ENCODE measurements around the gene CTNNA2. TPM values are rescaled to one million over a fixed set of nuclear protein-coding genes. Genes with fewer than 3 reads are reported as not detected.
A peak's percentile ranks its signal among the peaks of the same experiment; 100 is the strongest.

CTNNA2 gene
- 0.19 TPM for polyA plus RNA-seq (2012; ENCODE audit: missing spikeins)

DNA sequence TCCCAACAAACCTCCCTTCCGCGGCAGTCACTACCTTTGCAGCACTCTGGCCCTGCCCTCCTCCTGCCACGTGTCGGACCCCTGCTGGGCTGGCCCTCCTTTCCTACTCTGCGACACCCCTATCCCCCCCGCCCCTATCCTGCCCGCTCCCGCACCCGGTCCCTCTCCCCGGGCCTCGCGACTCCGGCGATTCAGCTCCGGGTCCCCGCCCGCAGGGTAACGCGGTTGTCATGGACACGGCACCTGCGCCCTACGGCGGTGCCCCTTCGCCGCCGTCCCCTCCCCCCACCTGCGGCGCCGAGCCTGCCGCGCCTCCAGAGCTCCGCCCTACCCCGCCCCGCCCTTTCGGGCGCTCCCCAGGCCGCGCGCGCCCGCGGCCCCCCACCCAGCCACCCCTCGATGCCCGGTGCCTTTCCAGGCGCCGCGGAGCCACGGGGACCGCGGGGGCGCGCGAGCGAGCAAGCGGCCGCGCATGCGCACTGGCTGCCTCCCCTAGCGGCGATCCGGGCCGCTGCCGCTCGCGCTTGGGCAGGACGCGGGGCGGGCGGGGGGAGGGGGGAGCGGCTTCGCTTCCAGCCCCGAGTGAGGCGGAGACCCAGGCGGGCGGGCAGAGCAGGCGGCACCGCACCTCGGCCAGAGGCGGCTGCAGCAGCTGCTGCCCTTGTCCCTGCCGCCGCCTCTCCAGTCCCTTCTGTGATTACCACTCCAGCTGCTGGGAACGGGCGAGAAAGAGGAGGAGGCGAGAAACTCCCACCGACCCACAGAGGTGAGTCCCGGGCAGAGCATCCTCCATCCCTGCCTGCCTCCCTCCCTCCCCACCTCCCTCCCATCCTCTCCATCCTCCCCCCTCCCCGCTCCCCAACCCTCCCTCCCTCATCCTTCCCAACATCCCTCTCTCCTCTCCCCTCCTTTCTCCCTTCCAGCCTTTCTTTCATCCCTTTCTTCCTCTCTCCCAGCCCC, at the start of gene CTNNA2:
CTNNA2 (plus strand) TSS at position 610 of the 960 bp plus-strand sequence.
- FAIRE-seq (no peak), DNase-seq (ENCODE audit: insufficient read length) (peak; percentile 27)
- TF ChIP-seq POLR2AphosphoS5 (IDR thresholded peaks at IDR 0.05; ENCODE audit: low read depth, low read length), result no peak
- no peak for TF ChIP-seq TAF1 (IDR thresholded peaks at IDR 0.05; ENCODE audit: borderline replicate concordance, low read depth, low read length)
- no peak for TF ChIP-seq POLR2A (IDR thresholded peaks at IDR 0.05; ENCODE audit: low read depth, low read length)

DNA sequence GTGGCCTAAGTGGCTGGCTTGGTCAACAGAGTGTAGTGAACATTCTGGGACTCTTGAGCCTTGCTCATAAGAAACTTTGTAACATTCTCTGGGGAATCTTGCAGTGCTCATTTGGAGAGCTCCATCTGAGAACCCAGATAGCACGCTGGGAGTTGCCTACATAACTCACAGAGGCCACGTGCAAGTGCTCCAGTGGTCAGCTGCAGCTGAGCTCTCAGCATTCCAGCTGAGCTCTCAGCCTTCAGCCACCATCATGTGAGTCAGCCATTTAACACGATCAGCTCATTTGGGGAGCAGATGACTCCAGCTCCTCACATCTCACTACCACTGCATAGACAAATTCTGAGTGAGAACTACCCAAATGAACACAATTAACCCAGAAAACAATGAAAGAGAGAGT, 25.5 kb upstream of the CTNNA2 start:
- no peak for TF ChIP-seq TAF1 (IDR thresholded peaks at IDR 0.05; ENCODE audit: borderline replicate concordance, low read depth, low read length)
- FAIRE-seq (no peak), DNase-seq (ENCODE audit: insufficient read length) (no peak)

DNA sequence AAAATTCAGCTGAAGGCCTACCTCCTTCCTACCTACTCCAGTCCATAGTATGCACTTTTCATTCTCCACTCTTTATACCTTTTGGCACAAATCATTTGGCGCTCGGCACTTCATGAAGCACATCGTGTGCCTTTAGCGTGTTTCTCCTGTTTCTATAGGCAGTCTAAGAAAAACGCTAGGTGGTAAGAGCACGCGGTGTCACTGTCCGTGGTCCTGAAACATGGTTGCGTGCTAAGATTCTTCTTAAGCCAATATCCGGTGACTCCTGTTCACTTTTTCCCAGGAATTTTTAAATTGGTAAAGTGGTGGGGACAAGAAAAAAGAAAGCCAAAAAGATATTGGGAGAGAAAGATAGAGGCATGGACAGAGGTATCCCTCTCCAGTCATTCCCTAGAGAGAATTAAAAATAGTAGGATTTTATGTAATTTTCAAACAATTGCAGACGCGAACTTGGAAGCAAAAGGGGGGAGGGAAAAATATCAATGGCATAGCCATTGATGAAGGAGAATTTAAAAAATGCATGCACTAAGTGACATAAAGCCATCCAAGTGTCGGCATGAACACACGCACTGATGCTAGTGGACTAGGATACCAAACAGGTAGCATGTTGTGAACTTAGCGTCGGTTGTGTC, 1.4 kb upstream of the CTNNA2 start:
- TF ChIP-seq POLR2AphosphoS5 (IDR thresholded peaks at IDR 0.05; ENCODE audit: low read depth, low read length) (no peak), TAF1 (IDR thresholded peaks at IDR 0.05; ENCODE audit: borderline replicate concordance, low read depth, low read length) (no peak), POLR2A (IDR thresholded peaks at IDR 0.05; ENCODE audit: low read depth, low read length) (no peak)
- FAIRE-seq, result no peak

DNA sequence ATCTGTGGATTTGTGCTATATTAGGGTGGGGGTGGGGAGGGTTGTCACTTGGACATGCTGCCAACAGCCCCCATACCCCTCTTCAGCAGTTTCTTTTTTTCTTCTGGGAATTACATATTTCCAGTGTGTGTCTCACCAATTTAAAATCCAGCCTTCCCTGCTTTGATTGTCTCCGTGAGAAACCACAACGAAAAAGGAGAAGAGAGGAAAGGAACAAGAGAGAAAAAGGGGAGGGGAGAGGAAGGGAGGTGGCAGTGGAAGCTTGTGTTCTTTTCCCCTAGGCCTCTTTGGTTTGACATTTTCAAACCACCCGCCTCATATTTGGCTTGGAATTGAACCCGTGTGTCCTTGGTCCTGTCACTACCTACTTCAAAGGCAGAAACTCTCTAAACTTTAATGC, 860 bp downstream of the CTNNA2 start:
- DNase-seq (ENCODE audit: insufficient read length) (no peak), FAIRE-seq (no peak)
- TF ChIP-seq TAF1 (IDR thresholded peaks at IDR 0.05; ENCODE audit: borderline replicate concordance, low read depth, low read length) (no peak), POLR2AphosphoS5 (IDR thresholded peaks at IDR 0.05; ENCODE audit: low read depth, low read length) (no peak), POLR2A (IDR thresholded peaks at IDR 0.05; ENCODE audit: low read depth, low read length) (no peak)

More for the DNA sequence above, 1.4 kb upstream of the CTNNA2 start:
- DNase-seq (ENCODE audit: insufficient read length), result no peak

DNA sequence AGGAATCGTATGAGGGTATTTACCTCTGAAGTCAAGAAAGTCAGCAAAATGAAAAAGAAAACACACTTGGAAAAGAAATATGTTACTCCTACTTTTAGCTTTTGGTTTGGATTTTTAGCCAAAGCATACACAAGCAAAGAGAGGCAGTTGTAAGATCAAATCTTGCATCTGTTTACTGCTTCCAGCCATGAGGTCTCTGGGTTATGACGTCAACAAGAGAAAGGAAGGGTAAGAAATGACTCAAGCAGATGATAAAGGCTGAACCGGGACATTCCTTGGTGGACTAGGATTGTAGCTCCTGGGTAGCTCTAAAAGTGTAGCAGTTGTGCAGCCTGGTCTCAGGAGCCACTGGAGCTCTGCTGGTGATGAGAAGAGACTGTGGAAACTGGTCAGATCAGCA, 16.8 kb downstream of the CTNNA2 start:
- no peak for DNase-seq (ENCODE audit: insufficient read length)
- FAIRE-seq, result no peak
- TF ChIP-seq POLR2A (IDR thresholded peaks at IDR 0.05; ENCODE audit: low read depth, low read length) (no peak), POLR2AphosphoS5 (IDR thresholded peaks at IDR 0.05; ENCODE audit: low read depth, low read length) (no peak), TAF1 (IDR thresholded peaks at IDR 0.05; ENCODE audit: borderline replicate concordance, low read depth, low read length) (no peak)

DNA sequence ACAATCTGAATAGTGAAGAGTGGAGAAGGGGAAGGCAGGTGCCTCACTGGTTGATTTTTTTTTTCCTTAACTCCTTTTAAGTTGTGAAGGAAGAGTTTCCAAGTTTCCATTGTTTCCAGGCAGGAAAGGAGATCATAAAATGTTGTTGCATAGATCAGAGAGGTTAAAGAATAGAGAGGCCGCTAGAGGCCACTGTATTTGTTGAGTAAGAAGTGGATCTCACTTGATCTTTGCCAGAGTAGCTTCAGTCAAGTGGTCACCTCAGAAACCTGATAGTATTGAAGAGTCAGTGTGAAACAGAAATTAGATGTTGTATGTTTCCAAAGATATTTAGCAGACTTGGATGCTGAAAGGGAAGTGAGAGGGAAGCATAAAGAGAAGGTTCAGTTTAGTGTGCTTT, 17.6 kb downstream of the CTNNA2 start:
- FAIRE-seq (no peak), DNase-seq (ENCODE audit: insufficient read length) (no peak)
- TF ChIP-seq POLR2A (IDR thresholded peaks at IDR 0.05; ENCODE audit: low read depth, low read length) (no peak), TAF1 (IDR thresholded peaks at IDR 0.05; ENCODE audit: borderline replicate concordance, low read depth, low read length) (no peak), POLR2AphosphoS5 (IDR thresholded peaks at IDR 0.05; ENCODE audit: low read depth, low read length) (no peak)

DNA sequence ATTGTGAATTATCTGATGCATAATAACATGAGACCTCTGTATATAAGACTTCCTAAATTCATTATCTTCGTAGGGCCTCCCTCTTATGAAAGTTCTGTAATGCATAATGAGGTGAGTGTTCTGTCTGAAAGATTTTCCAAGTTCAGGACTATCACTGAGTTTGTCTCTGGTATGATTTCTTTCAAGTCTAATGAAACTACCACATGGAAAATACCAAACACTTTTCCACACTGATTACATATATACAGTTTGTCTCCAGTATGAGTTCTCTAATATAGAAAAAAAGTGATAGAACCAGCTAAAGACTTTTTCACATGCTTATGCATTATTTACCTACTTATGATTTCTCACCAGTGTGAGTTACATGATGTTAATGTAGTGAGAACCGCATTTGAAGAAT, 34.7 kb downstream of the CTNNA2 start:
- DNase-seq (ENCODE audit: insufficient read length) (no peak), FAIRE-seq (no peak)
- TF ChIP-seq POLR2AphosphoS5 (IDR thresholded peaks at IDR 0.05; ENCODE audit: low read depth, low read length), result no peak
- TF ChIP-seq POLR2A (IDR thresholded peaks at IDR 0.05; ENCODE audit: low read depth, low read length), result no peak
- no peak for TF ChIP-seq TAF1 (IDR thresholded peaks at IDR 0.05; ENCODE audit: borderline replicate concordance, low read depth, low read length)

DNA sequence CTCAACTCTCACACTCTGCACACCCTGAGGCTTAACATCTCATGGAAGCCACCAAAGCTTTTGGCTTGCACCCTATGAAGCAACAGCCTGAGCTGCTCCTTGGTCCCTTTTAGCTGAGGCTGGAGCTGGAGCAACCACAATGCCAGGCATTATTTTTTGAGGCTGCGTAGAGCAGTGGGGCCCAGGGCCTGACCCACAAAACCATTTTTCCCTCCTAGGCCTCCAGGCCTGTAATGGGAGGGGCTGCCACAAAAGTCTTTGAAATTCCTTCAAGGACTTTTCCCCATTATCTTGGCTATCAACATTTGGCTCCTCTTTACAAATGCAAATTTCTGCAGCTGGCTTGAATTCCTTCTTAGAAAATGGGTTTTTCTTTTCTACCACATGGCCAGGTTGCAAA, 39.8 kb downstream of the CTNNA2 start:
- TF ChIP-seq TAF1 (IDR thresholded peaks at IDR 0.05; ENCODE audit: borderline replicate concordance, low read depth, low read length), result no peak
- no peak for FAIRE-seq
- no peak for DNase-seq (ENCODE audit: insufficient read length)

DNA sequence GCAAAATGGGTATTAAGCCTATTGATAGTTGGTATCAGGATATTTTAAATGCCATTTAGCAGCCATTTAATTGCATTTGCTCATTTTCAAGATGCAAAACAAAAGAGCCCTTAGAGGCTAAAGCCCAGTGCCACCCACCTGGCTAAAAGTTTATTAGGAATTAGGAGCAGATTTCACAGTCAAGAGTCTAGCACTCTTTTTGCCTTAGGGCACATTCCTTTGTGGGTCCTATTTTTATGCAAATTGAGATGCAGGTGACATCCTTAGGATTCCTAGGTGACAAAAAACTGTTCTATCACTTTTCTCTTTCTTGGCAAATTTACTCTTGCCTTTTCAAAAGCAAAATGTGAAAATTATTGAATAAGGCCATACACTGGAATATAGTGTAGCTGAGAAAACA, 42.0 kb downstream of the CTNNA2 start:
- TF ChIP-seq POLR2A (IDR thresholded peaks at IDR 0.05; ENCODE audit: low read depth, low read length) (no peak), TAF1 (IDR thresholded peaks at IDR 0.05; ENCODE audit: borderline replicate concordance, low read depth, low read length) (no peak), POLR2AphosphoS5 (IDR thresholded peaks at IDR 0.05; ENCODE audit: low read depth, low read length) (no peak)
- FAIRE-seq (no peak), DNase-seq (ENCODE audit: insufficient read length) (no peak)

DNA sequence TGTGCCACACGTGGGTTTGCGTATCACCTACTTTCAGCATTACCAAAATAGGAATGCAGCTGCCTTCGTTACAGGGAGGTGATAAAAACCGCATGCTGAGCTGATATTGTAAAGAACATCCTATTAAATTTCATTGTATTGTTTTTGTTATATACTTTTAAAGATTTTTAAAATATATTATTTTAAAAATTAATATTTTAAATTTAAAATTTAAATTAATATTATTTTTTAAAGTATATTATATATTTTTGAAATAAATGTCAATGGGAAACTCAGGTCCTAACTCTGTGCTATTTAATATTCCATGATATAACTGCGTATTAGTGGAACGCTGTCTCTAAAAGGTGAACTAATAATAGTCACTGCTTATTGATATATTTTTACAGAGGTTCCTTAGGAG, 51.2 kb downstream of the CTNNA2 start:
- DNase-seq (ENCODE audit: insufficient read length) (no peak), FAIRE-seq (no peak)
- TF ChIP-seq POLR2A (IDR thresholded peaks at IDR 0.05; ENCODE audit: low read depth, low read length) (no peak), TAF1 (IDR thresholded peaks at IDR 0.05; ENCODE audit: borderline replicate concordance, low read depth, low read length) (no peak), POLR2AphosphoS5 (IDR thresholded peaks at IDR 0.05; ENCODE audit: low read depth, low read length) (no peak)

DNA sequence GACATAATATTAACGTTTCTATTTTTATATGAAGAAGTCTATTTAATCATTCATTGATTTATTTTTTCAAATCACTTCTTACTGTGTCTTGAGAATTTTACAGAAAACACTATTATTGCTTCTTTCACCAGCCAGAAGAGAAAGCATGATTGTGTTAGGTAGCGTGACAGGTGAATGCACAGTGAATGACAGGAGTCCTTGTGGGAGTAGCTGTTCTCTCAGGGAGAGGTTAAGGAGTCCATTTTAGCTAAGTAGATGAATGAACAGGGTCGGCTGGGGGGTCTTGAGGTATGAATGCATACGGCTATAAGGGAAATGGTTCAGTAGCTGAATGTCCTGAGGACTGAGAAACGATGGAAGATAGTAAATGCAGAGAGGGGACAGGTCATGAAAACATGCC, 56.2 kb downstream of the CTNNA2 start:
- TF ChIP-seq POLR2A (IDR thresholded peaks at IDR 0.05; ENCODE audit: low read depth, low read length), result no peak
- TF ChIP-seq TAF1 (IDR thresholded peaks at IDR 0.05; ENCODE audit: borderline replicate concordance, low read depth, low read length), result no peak
- DNase-seq (ENCODE audit: insufficient read length) (no peak), FAIRE-seq (no peak)
